ACC112 (cell line): Measurements from ENCODE around the gene MEGF11.

Experiments
- H2AFZ ChIP-seq: fragments of 200-600 bp; sonication (generic); one replicate; pipeline ENCODE4 v1.6.0; 2017; ENCODE audit warnings: antibody characterized with exemption, low read length; ENCODE audit not compliant: unreplicated experiment
- H3K27ac ChIP-seq: fragments of 200-600 bp; sonication (generic); 2 replicates; pipeline ENCODE4 v1.5.1; 2014; ENCODE audit warnings: low read depth, mild to moderate bottlenecking, antibody characterized with exemption, low read length, moderate library complexity
- H3K27me3 ChIP-seq: fragments of 200-600 bp; sonication (generic); 2 replicates; pipeline ENCODE4 v1.6.1; 2014; ENCODE audit warnings: mild to moderate bottlenecking, antibody characterized with exemption, low read length, moderate library complexity, mixed read lengths; ENCODE audit not compliant: insufficient read depth
- H3K36me3 ChIP-seq: fragments of 200-600 bp; sonication (generic); 2 replicates; pipeline ENCODE4 v1.6.1; 2016; ENCODE audit warnings: mild to moderate bottlenecking, antibody characterized with exemption, low read length, moderate library complexity, mixed read lengths; ENCODE audit not compliant: insufficient read depth
- H3K4me1 ChIP-seq: fragments of 200-600 bp; sonication (generic); one replicate; pipeline ENCODE4 v1.6.1; 2016; ENCODE audit warnings: low read length, mixed read lengths; ENCODE audit not compliant: insufficient read depth, unreplicated experiment, control insufficient read depth
- H3K4me3 ChIP-seq: fragments of 200-600 bp; sonication (generic); 2 replicates; pipeline ENCODE4 v1.5.1; 2014; ENCODE audit warnings: mild to moderate bottlenecking, low read depth, low read length
- H3K79me2 ChIP-seq: fragments of 200-600 bp; sonication (generic); one replicate; pipeline ENCODE4 v1.6.0; 2016; ENCODE audit warnings: low read length; ENCODE audit not compliant: control insufficient read depth, unreplicated experiment, insufficient read depth

Gene MEGF11

DNA sequence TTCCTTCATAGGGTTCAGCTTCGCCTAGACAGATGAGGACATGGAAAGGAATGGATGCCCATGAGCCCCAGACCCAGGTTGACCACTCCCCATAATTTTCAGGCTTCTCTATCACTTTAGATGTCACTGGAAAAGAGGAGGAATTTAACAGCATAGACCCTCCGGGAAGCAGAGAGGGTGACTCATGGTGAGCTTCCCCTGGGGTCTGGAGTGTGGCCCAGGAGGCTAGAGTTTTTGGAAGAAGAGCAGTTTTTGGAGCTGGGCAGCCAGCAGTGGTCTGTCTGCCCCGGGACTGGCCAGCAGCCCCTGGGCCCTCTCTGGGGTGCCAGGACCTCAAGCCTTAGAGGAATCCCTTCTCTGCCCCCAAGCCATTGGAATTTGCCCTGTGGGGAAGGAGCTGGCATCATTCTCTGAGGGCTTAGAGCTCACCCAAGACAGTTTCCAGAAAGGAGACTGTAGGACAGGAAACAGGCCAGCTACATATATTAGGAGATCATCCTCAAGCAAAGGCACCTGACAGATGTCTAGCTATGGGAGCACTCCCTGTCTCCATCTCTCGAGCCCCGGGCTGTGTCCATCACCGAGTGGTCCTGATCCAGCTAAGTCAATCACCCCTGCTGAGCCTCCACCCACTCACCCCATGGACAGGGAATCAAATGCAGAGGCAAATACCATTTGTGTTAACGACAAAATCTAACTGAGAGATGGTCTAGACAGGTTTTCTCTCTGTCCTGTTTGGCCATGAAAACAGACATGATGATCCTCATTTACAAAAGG, 67.3 kb downstream of the MEGF11 start:
- Histone ChIP-seq H3K4me3 (no peak overlapping the region), H3K27ac (no peak overlapping the region), H3K36me3 (no peaks in the 10 kb centered on the region), H3K27me3 (peaks cover 68% of the 10 kb centered on the region), H3K4me1 (peaks cover 4% of the 10 kb centered on the region), H2AFZ (no peak overlapping the region), H3K79me2 (no peaks in the 10 kb centered on the region)

DNA sequence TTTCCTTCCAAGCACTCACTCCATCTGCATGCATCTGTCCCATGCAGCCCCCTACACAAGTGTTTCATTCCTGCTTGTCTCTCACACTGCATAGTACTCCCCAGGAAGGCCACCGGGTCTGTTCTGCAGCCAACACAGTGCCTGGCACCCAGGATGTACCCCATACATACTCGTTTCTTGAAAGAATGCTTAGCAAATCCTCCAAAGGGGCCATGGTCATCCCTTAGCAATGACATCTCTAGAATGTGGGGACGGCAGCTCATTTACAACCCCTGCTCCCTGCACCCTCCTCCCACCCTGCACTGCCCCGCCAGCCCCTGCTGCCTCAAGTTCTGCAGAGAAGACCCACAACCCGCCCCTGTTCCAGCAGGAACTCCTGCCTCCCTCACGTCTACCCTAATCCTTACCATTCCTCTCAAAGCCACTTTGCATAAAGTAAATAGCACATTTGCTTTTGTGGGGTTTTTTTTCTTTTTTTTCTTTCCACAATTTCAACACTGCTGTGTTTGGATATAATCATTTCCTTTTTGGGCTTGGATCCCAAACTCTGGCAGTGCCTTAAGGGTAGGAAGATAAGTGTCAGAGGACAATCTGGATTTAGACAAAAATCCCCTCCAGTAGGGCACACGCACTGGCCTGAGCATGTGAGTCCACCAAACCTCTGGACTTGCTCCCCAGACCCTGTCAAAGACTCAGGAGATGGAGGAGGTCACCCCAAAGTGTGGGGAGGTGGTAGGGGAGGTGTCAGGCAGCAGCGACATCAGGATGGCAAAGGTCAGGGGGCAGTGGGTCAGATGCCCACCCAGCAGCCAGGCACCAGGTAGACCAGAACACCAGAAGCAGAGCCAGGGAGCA, 68.4 kb downstream of the MEGF11 start:
- peaks cover 76% of the 10 kb centered on the region for H3K27me3 ChIP-seq
- H3K27ac ChIP-seq = no peak overlapping the region
- H2AFZ ChIP-seq = no peak overlapping the region
- no peaks in the 10 kb centered on the region for H3K36me3 ChIP-seq
- H3K79me2 ChIP-seq = no peaks in the 10 kb centered on the region
- peaks cover 4% of the 10 kb centered on the region for H3K4me1 ChIP-seq
- no peak overlapping the region for H3K4me3 ChIP-seq

- Histone ChIP-seq H3K36me3 (no peaks in the 10 kb centered on the region), H3K4me1 (peaks cover 4% of the 10 kb centered on the region), H3K27ac (no peak overlapping the region), H2AFZ (no peak overlapping the region), H3K4me3 (no peak overlapping the region), H3K27me3 (peaks cover 82% of the 10 kb centered on the region), H3K79me2 (no peaks in the 10 kb centered on the region)
Observed at GRCh38 chr15:66184492-66184891, 69.1 kb downstream of the MEGF11 start.

DNA sequence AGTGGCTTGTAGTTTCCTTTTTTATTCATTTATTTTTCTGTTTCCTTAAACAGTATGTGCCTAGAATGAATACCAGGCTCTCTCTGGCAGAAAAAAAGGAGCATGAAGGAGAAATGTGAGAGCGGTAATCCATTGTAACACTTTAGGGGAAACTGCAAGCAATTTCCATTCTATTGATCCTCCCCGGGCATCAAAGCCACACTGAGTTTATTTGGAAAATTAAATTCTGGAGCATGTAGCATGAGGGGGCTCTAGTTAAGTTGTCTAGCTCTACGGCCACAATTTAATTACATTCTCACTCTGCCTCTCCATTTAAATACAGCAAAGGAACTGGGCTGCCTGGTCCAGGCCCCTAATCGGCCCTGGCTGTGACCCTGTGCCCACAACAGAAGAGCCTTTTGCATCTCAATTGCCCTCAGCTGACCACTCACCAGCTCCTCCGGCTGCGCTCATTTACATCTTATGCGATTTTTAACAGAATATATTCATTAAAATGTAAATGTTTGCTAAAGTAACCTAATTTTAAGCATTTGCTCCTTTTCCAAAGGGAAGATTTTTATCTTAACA, 72.9 kb downstream of the MEGF11 start:
- Histone ChIP-seq H3K27me3 (peaks cover 98% of the 10 kb centered on the region), H3K4me1 (peaks cover 3% of the 10 kb centered on the region), H2AFZ (no peak overlapping the region), H3K36me3 (no peaks in the 10 kb centered on the region), H3K27ac (no peak overlapping the region), H3K4me3 (no peak overlapping the region), H3K79me2 (no peaks in the 10 kb centered on the region)

DNA sequence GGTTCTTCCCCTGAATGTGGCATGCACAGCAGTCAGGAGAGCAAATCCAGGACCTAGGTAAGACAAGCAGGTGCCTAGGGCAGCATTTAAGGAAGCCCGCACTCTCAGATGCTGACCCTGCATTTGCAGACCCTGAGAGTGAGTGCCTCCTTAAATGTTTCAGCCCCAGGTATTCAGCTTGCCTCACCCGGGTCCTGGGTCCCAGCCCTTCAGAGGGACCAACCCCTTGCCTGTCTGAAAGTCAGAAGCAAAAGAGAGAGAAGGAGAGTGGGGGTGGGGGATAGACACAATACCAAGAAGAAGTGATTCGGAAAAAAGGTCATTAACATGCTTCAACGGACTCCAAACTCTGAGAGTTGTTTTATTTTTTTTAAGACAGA, 75.0 kb downstream of the MEGF11 start:
- no peak overlapping the region for H3K27ac ChIP-seq
- H2AFZ ChIP-seq = no peak overlapping the region
- H3K4me3 ChIP-seq = no peak overlapping the region
- no peaks in the 10 kb centered on the region for H3K79me2 ChIP-seq
- no peaks in the 10 kb centered on the region for H3K4me1 ChIP-seq
- no peaks in the 10 kb centered on the region for H3K36me3 ChIP-seq
- H3K27me3 ChIP-seq = peaks cover 98% of the 10 kb centered on the region

DNA sequence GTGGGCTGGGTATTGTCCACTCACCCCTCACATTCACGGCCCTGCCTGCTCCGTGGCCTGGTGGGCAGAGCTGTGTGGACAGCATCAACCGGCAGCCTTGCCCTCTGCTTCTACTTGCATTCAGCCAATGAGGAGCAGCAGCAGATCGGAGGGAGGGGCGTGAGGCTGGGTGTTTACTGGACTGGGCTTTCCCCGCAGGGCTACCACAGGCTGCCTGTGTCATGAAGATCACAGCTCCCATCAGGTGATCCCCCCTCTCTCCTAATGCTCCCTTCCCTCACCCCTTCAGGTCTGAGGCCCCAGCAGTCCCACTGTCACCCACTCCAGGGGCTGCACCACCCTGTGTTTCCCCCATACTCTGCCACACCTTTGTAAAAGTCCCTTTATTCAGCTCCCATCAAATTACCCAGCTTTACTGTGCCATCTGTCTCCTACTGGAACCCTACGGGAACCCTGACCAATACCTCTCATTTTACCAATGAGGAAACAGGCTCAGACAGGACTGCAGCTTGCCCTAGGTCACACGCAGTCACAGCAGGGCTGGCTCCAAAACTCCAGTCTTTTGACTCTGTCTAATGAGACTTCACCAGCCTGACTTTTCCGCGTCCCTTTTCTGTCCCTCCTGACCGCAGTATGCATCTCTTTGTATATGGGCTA, 81.1 kb downstream of the MEGF11 start:
- H3K27me3 ChIP-seq = peaks cover 79% of the 10 kb centered on the region
- H3K27ac ChIP-seq = no peak overlapping the region
- H3K36me3 ChIP-seq = no peaks in the 10 kb centered on the region
- no peak overlapping the region for H2AFZ ChIP-seq
- no peaks in the 10 kb centered on the region for H3K79me2 ChIP-seq
- no peak overlapping the region for H3K4me3 ChIP-seq
- no peaks in the 10 kb centered on the region for H3K4me1 ChIP-seq

DNA sequence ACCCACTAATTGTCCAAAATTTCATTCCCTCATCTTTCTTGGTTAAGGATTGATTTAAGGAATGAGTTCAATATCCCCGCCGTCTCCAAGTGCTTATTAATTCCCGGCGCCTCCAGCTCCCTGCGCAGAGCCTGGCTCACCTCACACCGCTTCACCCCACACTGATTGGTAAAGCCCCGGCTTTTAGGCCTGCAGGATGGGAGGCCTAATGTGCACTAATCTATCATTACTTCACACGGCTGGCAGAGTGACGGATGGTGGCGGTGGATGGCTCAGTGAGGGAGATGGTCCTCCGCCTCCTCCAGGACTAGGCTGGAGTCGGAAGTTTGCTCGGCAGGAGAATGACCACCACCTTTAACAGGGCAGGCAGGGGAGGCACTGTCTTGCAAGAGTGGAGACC, 81.7 kb downstream of the MEGF11 start:
- no peaks in the 10 kb centered on the region for H3K79me2 ChIP-seq
- H2AFZ ChIP-seq = no peak overlapping the region
- H3K4me3 ChIP-seq = no peak overlapping the region
- no peaks in the 10 kb centered on the region for H3K36me3 ChIP-seq
- no peaks in the 10 kb centered on the region for H3K4me1 ChIP-seq
- H3K27me3 ChIP-seq = peaks cover 73% of the 10 kb centered on the region
- H3K27ac ChIP-seq = no peak overlapping the region

GRCh38 chr15:66170716-66171115, 82.8 kb downstream of the MEGF11 start:
- no peaks in the 10 kb centered on the region for H3K79me2 ChIP-seq
- H2AFZ ChIP-seq = no peak overlapping the region
- H3K36me3 ChIP-seq = no peaks in the 10 kb centered on the region
- no peaks in the 10 kb centered on the region for H3K4me1 ChIP-seq
- H3K4me3 ChIP-seq = no peak overlapping the region
- no peak overlapping the region for H3K27ac ChIP-seq
- H3K27me3 ChIP-seq = peaks cover 70% of the 10 kb centered on the region

GRCh38 chr15:66170042-66170441, 83.5 kb downstream of the MEGF11 start:
- no peaks in the 10 kb centered on the region for H3K4me1 ChIP-seq
- H3K4me3 ChIP-seq = no peak overlapping the region
- no peak overlapping the region for H2AFZ ChIP-seq
- H3K36me3 ChIP-seq = no peaks in the 10 kb centered on the region
- peaks cover 69% of the 10 kb centered on the region for H3K27me3 ChIP-seq
- H3K79me2 ChIP-seq = no peaks in the 10 kb centered on the region
- no peak overlapping the region for H3K27ac ChIP-seq

- no peaks in the 10 kb centered on the region for H3K79me2 ChIP-seq
- H3K27me3 ChIP-seq = peaks cover 69% of the 10 kb centered on the region
- H3K4me1 ChIP-seq = no peaks in the 10 kb centered on the region
- no peak overlapping the region for H3K27ac ChIP-seq
- no peaks in the 10 kb centered on the region for H3K36me3 ChIP-seq
- H2AFZ ChIP-seq = no peak overlapping the region
- H3K4me3 ChIP-seq = no peak overlapping the region
Observed at GRCh38 chr15:66169625-66170024, 83.9 kb downstream of the MEGF11 start.
